ENCODE measurements around the gene PRC1. TPM values are rescaled to one million over a fixed set of nuclear protein-coding genes. Genes with fewer than 3 reads are reported as not detected.

Gene PRC1
- total and polyA plus RNA-seq, 7 donors: 1.8 to 44.2 (median 9.6) TPM

DNA sequence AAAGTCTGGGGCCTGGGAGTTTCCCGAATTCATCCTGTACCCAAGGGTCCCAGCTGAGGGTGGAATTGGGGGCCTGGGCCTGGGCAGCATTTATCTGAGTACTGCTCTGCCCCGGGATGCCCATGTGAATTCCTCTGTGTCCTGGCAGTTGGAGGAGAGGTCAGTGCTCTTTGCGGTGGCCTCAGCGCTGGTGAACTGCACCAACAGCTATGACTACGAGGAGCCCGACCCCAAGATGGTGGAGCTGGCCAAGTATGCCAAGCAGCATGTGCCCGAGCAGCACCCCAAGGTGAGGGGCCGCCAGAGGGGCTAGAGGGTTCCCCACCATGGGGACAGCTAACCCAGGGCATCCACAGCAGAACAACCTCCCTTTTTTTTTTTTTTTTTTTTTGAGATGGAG lies 45.8 kb downstream of the PRC1 start:
- H3K27me3 ChIP-seq: no peaks in the 10 kb centered on the region
- no peak for DNase-seq
- H3K4me3 ChIP-seq: no peak overlapping the region
- no peaks in the 10 kb centered on the region for H3K4me1 ChIP-seq
- 90 to 97% methylated on average over 8 of the region's 8 CpGs for WGBS, 2 donors
- H3K9me3 ChIP-seq: no peaks in the 10 kb centered on the region
- intact Hi-C loops (cut with DNase I): no loop called here
- H3K36me3 ChIP-seq: peaks cover 35 to 99% (median 72%) of the 10 kb centered on the region in 4 donors
- TF ChIP-seq EP300 (IDR thresholded peaks at IDR 0.05) (no peak), POLR2AphosphoS5 (IDR thresholded peaks at IDR 0.05) (no peak)
- TF ChIP-seq, protein P1, sequence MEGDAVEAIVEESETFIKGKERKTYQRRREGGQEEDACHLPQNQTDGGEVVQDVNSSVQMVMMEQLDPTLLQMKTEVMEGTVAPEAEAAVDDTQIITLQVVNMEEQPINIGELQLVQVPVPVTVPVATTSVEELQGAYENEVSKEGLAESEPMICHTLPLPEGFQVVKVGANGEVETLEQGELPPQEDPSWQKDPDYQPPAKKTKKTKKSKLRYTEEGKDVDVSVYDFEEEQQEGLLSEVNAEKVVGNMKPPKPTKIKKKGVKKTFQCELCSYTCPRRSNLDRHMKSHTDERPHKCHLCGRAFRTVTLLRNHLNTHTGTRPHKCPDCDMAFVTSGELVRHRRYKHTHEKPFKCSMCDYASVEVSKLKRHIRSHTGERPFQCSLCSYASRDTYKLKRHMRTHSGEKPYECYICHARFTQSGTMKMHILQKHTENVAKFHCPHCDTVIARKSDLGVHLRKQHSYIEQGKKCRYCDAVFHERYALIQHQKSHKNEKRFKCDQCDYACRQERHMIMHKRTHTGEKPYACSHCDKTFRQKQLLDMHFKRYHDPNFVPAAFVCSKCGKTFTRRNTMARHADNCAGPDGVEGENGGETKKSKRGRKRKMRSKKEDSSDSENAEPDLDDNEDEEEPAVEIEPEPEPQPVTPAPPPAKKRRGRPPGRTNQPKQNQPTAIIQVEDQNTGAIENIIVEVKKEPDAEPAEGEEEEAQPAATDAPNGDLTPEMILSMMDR (IDR thresholded peaks at IDR 0.05): no peak
- H3K27ac ChIP-seq: no peak overlapping the region

- TF ChIP-seq EP300 (IDR thresholded peaks at IDR 0.05) (no peak), POLR2AphosphoS5 (IDR thresholded peaks at IDR 0.05) (no peak), POLR2A (IDR thresholded peaks at IDR 0.05) (no peak)
- TF ChIP-seq, protein P1 (IDR thresholded peaks at IDR 0.05): no peak
- Histone ChIP-seq H3K4me1 (no peaks in the 10 kb centered on the region), H3K4me3 (no peak overlapping the region), H3K9me3 (no peaks in the 10 kb centered on the region), H3K27ac (no peak overlapping the region), H3K36me3 (peaks cover 32 to 99% (median 72%) of the 10 kb centered on the region in 4 donors), H3K27me3 (no peaks in the 10 kb centered on the region)
- intact Hi-C loops (cut with DNase I): no loop called here
- 90 to 96% methylated on average over 18 of the region's 18 CpGs for WGBS, 2 donors
- no peak for DNase-seq
These were observed 46.6 kb downstream of the PRC1 start for GRCh38 chr15:90947577-90948357.

- intact Hi-C loops (cut with DNase I): no loop called here
- Histone ChIP-seq H3K4me1 (no peaks in the 10 kb centered on the region), H3K27ac (no peak overlapping the region), H3K4me3 (no peak overlapping the region), H3K36me3 (peaks cover 32 to 99% (median 77%) of the 10 kb centered on the region in 4 donors), H3K9me3 (no peaks in the 10 kb centered on the region), H3K27me3 (no peaks in the 10 kb centered on the region)
- no peak for TF ChIP-seq EP300 (IDR thresholded peaks at IDR 0.05)
- TF ChIP-seq POLR2AphosphoS5 (IDR thresholded peaks at IDR 0.05): no peak
- TF ChIP-seq POLR2A (IDR thresholded peaks at IDR 0.05): no peak
- TF ChIP-seq, protein P1 (IDR thresholded peaks at IDR 0.05): no peak
- WGBS, 2 donors: 86 to 93% methylated on average over 8 of the region's 8 CpGs
- DNase-seq: no peak
These were observed 47.3 kb downstream of the PRC1 start for GRCh38 chr15:90946941-90947576.

DNA sequence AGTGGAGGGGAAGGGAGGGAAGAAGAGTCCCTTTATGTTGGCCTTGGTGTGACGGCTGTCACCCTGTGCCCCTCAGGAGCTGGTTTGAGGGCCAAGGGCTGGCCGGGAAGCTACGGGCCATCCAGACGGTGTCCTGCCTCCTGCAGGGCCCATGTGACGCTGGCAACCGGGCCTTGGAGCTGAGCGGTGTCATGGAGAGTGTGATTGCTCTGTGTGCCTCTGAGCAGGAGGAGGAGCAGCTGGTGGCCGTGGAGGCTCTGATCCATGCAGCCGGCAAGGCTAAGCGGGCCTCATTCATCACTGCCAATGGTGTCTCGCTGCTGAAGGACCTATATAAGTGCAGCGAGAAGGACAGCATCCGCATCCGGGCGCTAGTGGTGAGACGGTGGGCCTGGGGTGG lies 47.8 kb downstream of the PRC1 start:
- intact Hi-C loops (cut with DNase I): no loop called here
- Histone ChIP-seq H3K4me1 (no peaks in the 10 kb centered on the region), H3K36me3 (peaks cover 34 to 99% (median 80%) of the 10 kb centered on the region in 4 donors), H3K27me3 (no peaks in the 10 kb centered on the region), H3K9me3 (no peaks in the 10 kb centered on the region), H3K4me3 (no peak overlapping the region), H3K27ac (no peak overlapping the region)
- DNase-seq: no peak
- no peak for TF ChIP-seq EP300 (IDR thresholded peaks at IDR 0.05)
- whole genome bisulfite sequencing, 2 donors: 94 to 96% methylated on average over 16 of the region's 16 CpGs

- no peak for DNase-seq
- H3K27ac ChIP-seq: no peak overlapping the region
- TF ChIP-seq, protein P1 (IDR thresholded peaks at IDR 0.05): no peak
- TF ChIP-seq POLR2A (IDR thresholded peaks at IDR 0.05) (no peak), POLR2AphosphoS5 (IDR thresholded peaks at IDR 0.05) (no peak), EP300 (IDR thresholded peaks at IDR 0.05) (no peak)
- H3K4me3 ChIP-seq: no peak overlapping the region
- no peaks in the 10 kb centered on the region for H3K27me3 ChIP-seq
- H3K9me3 ChIP-seq: no peaks in the 10 kb centered on the region
- 88 to 96% methylated on average over 7 of the region's 7 CpGs for WGBS, 2 donors
- H3K4me1 ChIP-seq: no peaks in the 10 kb centered on the region
- intact Hi-C loops (cut with DNase I): no loop called here
- H3K36me3 ChIP-seq: peaks cover 40 to 99% (median 82%) of the 10 kb centered on the region in 4 donors
These were observed 49.2 kb downstream of the PRC1 start for GRCh38 chr15:90945091-90945490.

Measured in sigmoid colon (tissue), 7 donors.